K562 treated with DMSO at 1 percent for 12 hours (cell line): ENCODE measurements around the gene CRYL1. TPM values are rescaled to one million over a fixed set of nuclear protein-coding genes. Genes with fewer than 3 reads are reported as not detected.

Source experiments
- total RNA-seq: library from RNA; unstranded; fragments of 300-600 nt; gene quantifications from 2 replicates; pipeline ENCODE4 v1.2.3, GENCODE V29; 2022; ENCODE audit not compliant: insufficient read depth

Gene CRYL1, protein sequence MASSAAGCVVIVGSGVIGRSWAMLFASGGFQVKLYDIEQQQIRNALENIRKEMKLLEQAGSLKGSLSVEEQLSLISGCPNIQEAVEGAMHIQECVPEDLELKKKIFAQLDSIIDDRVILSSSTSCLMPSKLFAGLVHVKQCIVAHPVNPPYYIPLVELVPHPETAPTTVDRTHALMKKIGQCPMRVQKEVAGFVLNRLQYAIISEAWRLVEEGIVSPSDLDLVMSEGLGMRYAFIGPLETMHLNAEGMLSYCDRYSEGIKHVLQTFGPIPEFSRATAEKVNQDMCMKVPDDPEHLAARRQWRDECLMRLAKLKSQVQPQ
- 18.1 and 20.8 TPM in 2 replicates for total RNA-seq

DNA sequence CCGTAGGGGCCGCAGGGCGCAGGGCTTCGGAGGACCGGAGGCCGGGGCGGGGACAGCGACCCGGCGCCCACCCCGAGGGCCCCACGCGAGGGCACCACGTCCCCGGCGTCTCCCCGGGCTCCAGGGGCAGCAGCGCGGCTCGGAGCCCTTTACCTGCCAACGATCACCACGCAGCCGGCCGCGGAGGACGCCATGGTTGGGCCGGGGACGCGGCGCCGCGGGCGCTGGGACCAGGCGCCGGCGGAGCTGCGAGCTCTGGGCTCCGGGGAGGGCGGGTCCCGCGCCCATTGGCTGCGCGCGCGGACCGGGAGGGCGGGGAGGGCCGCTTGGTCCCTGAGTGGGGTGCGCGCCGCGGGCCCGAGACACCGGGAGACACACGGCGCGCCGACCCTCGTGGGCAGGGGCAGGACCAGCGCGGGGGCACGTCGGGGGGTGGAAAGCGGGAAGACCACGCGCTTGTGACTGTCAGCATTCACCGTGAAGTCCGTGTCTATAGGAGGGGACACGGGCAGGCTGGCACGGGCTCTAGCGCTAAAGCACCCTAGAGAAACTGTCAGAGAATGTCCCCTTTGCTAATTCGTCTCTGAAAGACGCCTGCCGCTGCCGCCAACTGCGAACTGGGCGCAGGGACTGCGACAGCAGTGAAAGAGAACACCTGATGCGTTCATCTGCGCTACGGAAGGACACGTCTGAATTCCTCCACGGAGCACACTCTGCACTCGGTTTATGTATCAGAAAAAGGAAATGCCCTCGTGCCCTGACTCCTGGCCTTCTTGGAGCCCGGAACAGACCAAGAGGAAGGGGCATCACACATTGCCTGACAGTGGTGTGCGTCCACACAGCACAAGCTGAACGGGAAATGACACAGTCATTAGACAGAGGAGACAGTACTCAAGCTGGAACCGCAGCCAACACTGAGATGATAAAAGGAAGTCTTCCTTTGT, at the start of gene CRYL1:
TSS of gene CRYL1 (minus strand) at position 257 of the 944 bp plus-strand sequence. CDS start at position 194, 63 bp downstream.

DNA sequence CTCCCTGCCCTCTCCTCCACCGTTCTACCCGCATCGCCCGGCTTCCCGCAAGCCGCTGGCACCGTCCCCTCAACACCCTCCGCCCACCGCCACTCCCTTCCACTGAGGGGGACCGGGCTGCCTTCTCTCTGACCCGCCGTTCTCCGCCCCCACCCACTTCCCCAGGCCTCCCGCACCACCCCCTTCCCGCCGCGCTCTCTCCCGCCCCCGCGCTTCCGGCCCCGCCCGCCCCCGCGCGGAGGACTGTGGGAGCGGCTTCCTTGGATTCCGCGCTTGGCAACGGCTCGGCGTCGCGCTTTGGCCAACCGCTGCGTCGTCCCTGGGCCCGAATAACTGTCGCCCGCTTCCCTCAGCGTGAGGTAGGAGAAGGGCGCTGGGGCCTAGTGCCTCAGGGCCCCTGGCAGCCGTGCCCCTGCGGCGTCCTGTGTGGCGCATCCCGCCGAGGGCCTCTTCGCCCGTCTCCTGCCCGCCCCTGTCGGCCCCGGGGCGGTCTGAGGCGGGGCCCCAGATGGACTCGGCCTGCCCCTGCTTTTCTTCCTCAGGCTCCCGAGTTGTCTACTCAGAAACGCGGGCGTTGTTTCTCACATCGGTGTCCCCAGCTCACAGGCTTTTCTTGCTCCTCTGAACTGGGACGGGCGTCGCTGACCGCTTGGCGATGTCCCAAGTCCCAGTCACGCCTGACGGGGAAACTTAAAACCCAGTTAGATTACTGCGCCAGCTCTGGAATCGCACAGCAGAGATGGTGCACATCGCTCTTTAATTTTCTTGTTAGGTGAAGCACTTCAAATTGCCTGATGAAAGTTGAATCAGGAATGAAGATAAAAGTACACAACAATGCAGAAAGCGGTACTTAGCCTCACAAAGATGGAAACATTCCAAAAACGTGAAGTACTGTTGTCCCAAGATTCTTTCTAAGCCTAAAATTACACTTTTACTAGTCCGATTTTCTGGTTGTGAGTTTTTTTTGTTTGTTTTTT, 41.5 kb upstream of the CRYL1 start, which contains the start of gene IFT88:
TSS of gene IFT88 (plus strand) at position 260 of the 977 bp plus-strand sequence. CDS start 7,229 bp downstream, outside the sequence.

Other genes with a start within 250 kb of the CRYL1 start
- gene IFT88, start 41.3 kb upstream of the CRYL1 start, total RNA-seq = 2.0 and 4.1 TPM in 2 replicates
- gene IL17D, start 177.8 kb upstream of the CRYL1 start, total RNA-seq = 0.90 TPM in 1 of 2 replicates, not detected in the other
- gene EEF1AKMT1, start 248.1 kb upstream of the CRYL1 start, total RNA-seq = 2.4 TPM in 2 replicates